HG03095 (cell line): ENCODE data around the gene CCDC146.
"Not testable (repeated sequence)": the region's sequence is repeated elsewhere in the genome, so short reads cannot be mapped to it uniquely, and the experiment has no call there.

Experiments used
- ATAC-seq: cut with Tn5 transposase; IDR thresholded peaks from one replicate; pipeline ENCODE4 v1.9.1; 2021; ENCODE audit warnings: moderate library complexity; ENCODE audit not compliant: unreplicated experiment

CCDC146 gene

GRCh38 chr7:77138668-77139067, 16.3 kb downstream of the CCDC146 start:
- ATAC-seq, result not testable (repeated sequence)

- ATAC-seq, result not testable (repeated sequence)
Observed at GRCh38 chr7:77140291-77140690, 17.9 kb downstream of the CCDC146 start.

- not testable (repeated sequence) for ATAC-seq
Observed at GRCh38 chr7:77152232-77152631, 29.8 kb downstream of the CCDC146 start.

GRCh38 chr7:77154917-77155464, 32.6 kb downstream of the CCDC146 start:
- ATAC-seq, result peak; percentile 47

GRCh38 chr7:77155601-77156377, 33.4 kb downstream of the CCDC146 start:
- not testable (repeated sequence) for ATAC-seq

GRCh38 chr7:77157034-77157433, 34.6 kb downstream of the CCDC146 start:
- ATAC-seq, result peak; percentile 76

- ATAC-seq, result peak; percentile 68
Observed at GRCh38 chr7:77157446-77157845, 35.0 kb downstream of the CCDC146 start.

GRCh38 chr7:77171073-77171472, 48.7 kb downstream of the CCDC146 start:
- not testable (repeated sequence) for ATAC-seq

- ATAC-seq, result not testable (repeated sequence)
Observed at GRCh38 chr7:77172437-77173172, 50.2 kb downstream of the CCDC146 start.

- ATAC-seq, result not testable (repeated sequence)
Observed at GRCh38 chr7:77174418-77174817, 52.0 kb downstream of the CCDC146 start.

- not testable (repeated sequence) for ATAC-seq
Observed at GRCh38 chr7:77175274-77175800, 52.9 kb downstream of the CCDC146 start.

- ATAC-seq, result not testable (repeated sequence)
Observed at GRCh38 chr7:77177321-77177904, 55.0 kb downstream of the CCDC146 start.

GRCh38 chr7:77178024-77178423, 55.6 kb downstream of the CCDC146 start:
- not testable (repeated sequence) for ATAC-seq

GRCh38 chr7:77181015-77181595, 58.7 kb downstream of the CCDC146 start:
- ATAC-seq, result no peak

GRCh38 chr7:77181734-77182133, 59.3 kb downstream of the CCDC146 start:
- ATAC-seq, result no peak

GRCh38 chr7:77182261-77182660, 59.8 kb downstream of the CCDC146 start:
- ATAC-seq, result no peak

GRCh38 chr7:77184463-77184862, 62.0 kb downstream of the CCDC146 start:
- ATAC-seq, result no peak

- ATAC-seq, result no peak
Observed at GRCh38 chr7:77184990-77185389, 62.6 kb downstream of the CCDC146 start.

GRCh38 chr7:77185866-77186265, 63.5 kb downstream of the CCDC146 start:
- ATAC-seq, result no peak

GRCh38 chr7:77188731-77189437, 66.5 kb downstream of the CCDC146 start:
- no peak for ATAC-seq
